ENCODE measurements around the gene ZFYVE19. TPM values are rescaled to one million over a fixed set of nuclear protein-coding genes. Genes with fewer than 3 reads are reported as not detected.

Gene ZFYVE19
- total RNA-seq, 1 experiment from 2014 or later, result 39.5 TPM

GRCh38 chr15:40821195-40821594 lies 14.3 kb downstream of the ZFYVE19 start:
- TF ChIP-seq POLR2AphosphoS5 (IDR thresholded peaks at IDR 0.05; ENCODE audit: low read depth, low read length), result no peak
- TF ChIP-seq SIN3A (IDR thresholded peaks at IDR 0.05; ENCODE audit: borderline replicate concordance, insufficient read depth, low read depth, low read length), result no peak
- no peak for TF ChIP-seq REST (IDR thresholded peaks at IDR 0.05; ENCODE audit: insufficient read depth in 1 of 2, low read depth in 2 of 2, low read length in 1 of 2)
- TF ChIP-seq, protein P1, sequence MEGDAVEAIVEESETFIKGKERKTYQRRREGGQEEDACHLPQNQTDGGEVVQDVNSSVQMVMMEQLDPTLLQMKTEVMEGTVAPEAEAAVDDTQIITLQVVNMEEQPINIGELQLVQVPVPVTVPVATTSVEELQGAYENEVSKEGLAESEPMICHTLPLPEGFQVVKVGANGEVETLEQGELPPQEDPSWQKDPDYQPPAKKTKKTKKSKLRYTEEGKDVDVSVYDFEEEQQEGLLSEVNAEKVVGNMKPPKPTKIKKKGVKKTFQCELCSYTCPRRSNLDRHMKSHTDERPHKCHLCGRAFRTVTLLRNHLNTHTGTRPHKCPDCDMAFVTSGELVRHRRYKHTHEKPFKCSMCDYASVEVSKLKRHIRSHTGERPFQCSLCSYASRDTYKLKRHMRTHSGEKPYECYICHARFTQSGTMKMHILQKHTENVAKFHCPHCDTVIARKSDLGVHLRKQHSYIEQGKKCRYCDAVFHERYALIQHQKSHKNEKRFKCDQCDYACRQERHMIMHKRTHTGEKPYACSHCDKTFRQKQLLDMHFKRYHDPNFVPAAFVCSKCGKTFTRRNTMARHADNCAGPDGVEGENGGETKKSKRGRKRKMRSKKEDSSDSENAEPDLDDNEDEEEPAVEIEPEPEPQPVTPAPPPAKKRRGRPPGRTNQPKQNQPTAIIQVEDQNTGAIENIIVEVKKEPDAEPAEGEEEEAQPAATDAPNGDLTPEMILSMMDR (IDR thresholded peaks at IDR 0.05), result no peak
- TF ChIP-seq TCF7L2 (IDR thresholded peaks at IDR 0.05; ENCODE audit: low read depth, low read length), result no peak

DNA sequence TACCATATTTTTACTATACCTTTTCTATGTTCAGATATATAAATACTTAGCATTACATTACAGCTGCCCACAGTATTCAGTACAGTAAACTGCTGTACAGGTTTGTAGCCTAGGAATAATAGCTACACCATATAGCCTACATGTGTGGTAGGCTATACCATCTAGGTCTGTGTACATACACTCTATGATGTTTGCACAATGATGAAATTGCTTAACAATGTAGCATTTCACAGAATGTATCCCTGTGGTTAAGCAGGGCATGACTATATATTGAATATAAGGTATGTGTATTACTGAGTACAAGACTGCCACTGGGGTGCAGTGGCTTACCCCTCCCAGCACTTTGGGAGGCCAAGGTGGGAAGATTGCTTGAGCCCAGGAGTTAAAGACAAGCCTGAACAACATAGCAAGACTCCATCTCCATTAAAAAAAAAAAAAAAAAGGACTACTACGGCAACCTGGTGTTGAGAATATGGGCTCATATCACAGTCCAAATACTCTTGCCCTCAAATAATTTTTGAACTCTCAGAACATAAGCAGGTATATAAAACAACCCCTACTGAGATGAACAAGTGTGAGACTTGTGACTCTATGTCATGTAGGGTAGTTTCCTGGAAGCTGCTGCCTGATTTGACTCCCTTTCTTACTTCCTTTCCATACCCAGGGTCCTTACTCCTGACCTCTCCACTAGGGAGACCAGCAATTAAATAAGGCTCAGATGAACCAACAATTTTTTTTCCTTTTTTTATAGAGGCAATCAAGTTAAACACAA lies 16.9 kb downstream of the ZFYVE19 start:
- no peak overlapping the region for H3K4me3 ChIP-seq (ENCODE audit: low read depth in 2 of 2, low read length in 2 of 2)
- no peaks in the 10 kb centered on the region for H3K27me3 ChIP-seq (ENCODE audit: control insufficient read depth, insufficient read depth, low read length)
- DNase-seq (ENCODE audit: low read depth, low spot score) (peak; percentile 24), ATAC-seq (peak; percentile 82)
- H3K4me1 ChIP-seq (ENCODE audit: control insufficient read depth, insufficient read depth, low read length), result peaks cover 26% of the 10 kb centered on the region
- ChIA-PET POLR2A (no interaction called here), CTCF (interaction anchor here (0.7 kb wide), 1 partner anchor 15 kb away, joined by 6 read pairs; no protein-coding TSS in a partner anchor)
- H3K9me3 ChIP-seq (ENCODE audit: control insufficient read depth, insufficient read depth, low read depth, low read length), result no peaks in the 10 kb centered on the region
- peak overlapping the region; percentile 50 for H3K27ac ChIP-seq (ENCODE audit: low read length)
- intact Hi-C loops (cut with micrococcal nuclease; ENCODE audit: unreplicated experiment), result no loop called here
- no TSS peak for BruUV-seq (replicated peaks)
- TF ChIP-seq TCF7L2 (IDR thresholded peaks at IDR 0.05; ENCODE audit: low read depth, low read length), result no peak
- TF ChIP-seq, protein P1 (IDR thresholded peaks at IDR 0.05), result no peak
- no peak for TF ChIP-seq REST (IDR thresholded peaks at IDR 0.05; ENCODE audit: insufficient read depth in 1 of 2, low read depth in 2 of 2, low read length in 1 of 2)
- TF ChIP-seq SIN3A (IDR thresholded peaks at IDR 0.05; ENCODE audit: borderline replicate concordance, insufficient read depth, low read depth, low read length), result no peak
- no peak for TF ChIP-seq POLR2AphosphoS5 (IDR thresholded peaks at IDR 0.05; ENCODE audit: low read depth, low read length)
- H3K36me3 ChIP-seq (ENCODE audit: control insufficient read depth, insufficient read depth, low read length), result no peaks in the 10 kb centered on the region
- in situ Hi-C loops (cut with HindIII; ENCODE audit: low pct_unique_long_range_greater_than_20kb, low sequenced_read_pairs), result no loop called here

More at GRCh38 chr15:40821195-40821594, 14.3 kb downstream of the ZFYVE19 start:
- no peak for DNase-seq (ENCODE audit: low read depth, low spot score)
- Histone ChIP-seq H3K27ac (ENCODE audit: low read length) (no peak overlapping the region), H3K4me1 (ENCODE audit: control insufficient read depth, insufficient read depth, low read length) (peaks cover 20% of the 10 kb centered on the region), H3K9me3 (ENCODE audit: control insufficient read depth, insufficient read depth, low read depth, low read length) (no peaks in the 10 kb centered on the region), H3K36me3 (ENCODE audit: control insufficient read depth, insufficient read depth, low read length) (no peaks in the 10 kb centered on the region), H3K27me3 (ENCODE audit: control insufficient read depth, insufficient read depth, low read length) (no peaks in the 10 kb centered on the region), H3K4me3 (ENCODE audit: low read depth in 2 of 2, low read length in 2 of 2) (no peak overlapping the region)
- ChIA-PET CTCF (no interaction called here), POLR2A (no interaction called here)
- no peak for ATAC-seq
- intact Hi-C loops (cut with micrococcal nuclease; ENCODE audit: unreplicated experiment), result no loop called here
- no TSS peak for BruUV-seq (replicated peaks)
- in situ Hi-C loops (cut with HindIII; ENCODE audit: low pct_unique_long_range_greater_than_20kb, low sequenced_read_pairs), result no loop called here

All from Panc1 (cell line).